ENCODE data around the gene CSNK1G3. TPM values are rescaled to one million over a fixed set of nuclear protein-coding genes. Genes with fewer than 3 reads are reported as not detected.

The CSNK1G3 gene
- polyA plus RNA-seq, 1 donor (not counting 4 experiments of a cell fraction or from before 2014, with no cell fraction given), result 34.0 TPM

DNA sequence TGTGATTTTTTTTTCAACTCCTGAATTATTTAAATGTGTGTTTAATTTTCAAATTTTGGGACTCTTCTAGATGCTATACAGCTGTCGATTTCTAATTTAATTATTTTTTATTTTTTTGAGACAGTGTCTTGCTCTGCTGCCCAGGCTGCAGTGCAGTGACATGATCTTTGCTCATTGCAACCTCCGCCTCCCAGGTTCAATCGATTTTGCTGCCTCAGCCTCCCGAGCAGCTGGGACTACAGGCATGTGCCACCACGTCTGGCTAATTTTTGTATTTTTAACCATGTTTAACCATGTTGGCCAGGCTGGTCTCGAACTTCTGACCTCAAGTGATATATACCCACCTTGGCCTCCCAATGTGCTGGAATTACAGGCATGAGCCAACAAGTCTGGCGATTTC is 28.6 kb downstream of the CSNK1G3 start:
- no peak overlapping the region for H3K9ac ChIP-seq (ENCODE audit: control insufficient read depth, extremely low read depth, insufficient read depth, low read length)
- H3K36me3 ChIP-seq (ENCODE audit: control insufficient read depth in 2 of 2, extremely low read depth in 1 of 2, insufficient read depth in 2 of 2, low read length in 2 of 2), result no peaks in the 10 kb centered on the region
- H3K4me1 ChIP-seq (ENCODE audit: control insufficient read depth, extremely low read depth, insufficient read depth, low read length), result peaks cover 10% of the 10 kb centered on the region
- no peak overlapping the region for H3K27ac ChIP-seq (ENCODE audit: control insufficient read depth, insufficient read depth, low read length)
- peaks cover 8% of the 10 kb centered on the region for H4K20me1 ChIP-seq (ENCODE audit: control insufficient read depth, extremely low read depth, insufficient read depth, low read length)
- dilution Hi-C loops (cut with MboI; ENCODE audit: extremely low pct_ligation_motif_present, low sequenced_read_pairs), result no loop called here
- peaks cover 86% of the 10 kb centered on the region for H3K79me2 ChIP-seq (ENCODE audit: control insufficient read depth, insufficient read depth, low read length)
- FAIRE-seq (no peak), DNase-seq (ENCODE audit: low read depth, low spot score) (no peak)
- H3K9me1 ChIP-seq (ENCODE audit: control insufficient read depth, extremely low read depth, insufficient read depth, low read length), result peaks cover 3% of the 10 kb centered on the region
- H3K4me2 ChIP-seq (ENCODE audit: control insufficient read depth, extremely low read depth, insufficient read depth, low read depth, low read length), result no peak overlapping the region
- no peaks in the 10 kb centered on the region for H3K9me3 ChIP-seq (ENCODE audit: control insufficient read depth, low read depth, low read length)
- no peak overlapping the region for H3K4me3 ChIP-seq (ENCODE audit: control insufficient read depth in 2 of 3, extremely low read depth in 1 of 3, insufficient read depth in 2 of 3, low read depth in 1 of 3, low read length in 3 of 3)
- no peak overlapping the region for H2AFZ ChIP-seq (ENCODE audit: control insufficient read depth, low read length)
- TF ChIP-seq EZH2 (IDR thresholded peaks at IDR 0.05; ENCODE audit: low read length) (no peak), CTCF (optimal IDR thresholded peaks at IDR 0.05 in 1 of 3, IDR thresholded peaks at IDR 0.05 in 1 of 3, conservative IDR thresholded peaks at IDR 0.05 in 1 of 3; ENCODE audit: extremely low read depth in 1 of 3, insufficient read depth in 2 of 3, low read length in 3 of 3) (no peak)
- H3K27me3 ChIP-seq (ENCODE audit: control insufficient read depth, extremely low read depth, insufficient read depth, low read length), result no peaks in the 10 kb centered on the region

DNA sequence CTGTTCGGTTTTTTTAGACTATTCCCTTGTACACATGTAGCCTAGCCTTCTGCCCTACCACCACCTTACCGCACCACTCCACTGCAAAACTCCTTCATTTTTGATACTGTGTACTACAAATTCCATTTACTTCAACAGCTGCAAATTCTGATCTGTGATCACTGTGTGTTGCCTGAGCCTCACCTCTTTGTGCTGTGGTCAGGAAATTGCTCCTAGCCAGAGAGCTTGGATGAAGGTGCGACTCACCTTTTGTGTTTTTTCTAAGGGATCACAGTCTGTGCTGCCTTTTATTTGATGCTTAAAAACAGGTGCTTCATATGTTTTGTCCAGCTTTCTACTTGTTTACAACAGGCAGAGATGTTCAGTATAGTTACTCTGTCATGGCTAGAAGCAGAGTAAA is 31.5 kb downstream of the CSNK1G3 start:
- Histone ChIP-seq H2AFZ (ENCODE audit: control insufficient read depth, low read length) (no peak overlapping the region), H3K9me3 (ENCODE audit: control insufficient read depth, low read depth, low read length) (no peaks in the 10 kb centered on the region), H3K4me2 (ENCODE audit: control insufficient read depth, extremely low read depth, insufficient read depth, low read depth, low read length) (no peak overlapping the region), H3K36me3 (ENCODE audit: control insufficient read depth in 2 of 2, extremely low read depth in 1 of 2, insufficient read depth in 2 of 2, low read length in 2 of 2) (no peaks in the 10 kb centered on the region), H3K9ac (ENCODE audit: control insufficient read depth, extremely low read depth, insufficient read depth, low read length) (no peak overlapping the region), H3K27me3 (ENCODE audit: control insufficient read depth, extremely low read depth, insufficient read depth, low read length) (no peaks in the 10 kb centered on the region), H3K4me3 (ENCODE audit: control insufficient read depth in 2 of 3, extremely low read depth in 1 of 3, insufficient read depth in 2 of 3, low read depth in 1 of 3, low read length in 3 of 3) (no peak overlapping the region), H4K20me1 (ENCODE audit: control insufficient read depth, extremely low read depth, insufficient read depth, low read length) (peaks cover 8% of the 10 kb centered on the region), H3K4me1 (ENCODE audit: control insufficient read depth, extremely low read depth, insufficient read depth, low read length) (peaks cover 10% of the 10 kb centered on the region), H3K79me2 (ENCODE audit: control insufficient read depth, insufficient read depth, low read length) (peaks cover 68% of the 10 kb centered on the region), H3K27ac (ENCODE audit: control insufficient read depth, insufficient read depth, low read length) (no peak overlapping the region), H3K9me1 (ENCODE audit: control insufficient read depth, extremely low read depth, insufficient read depth, low read length) (peaks cover 3% of the 10 kb centered on the region)
- dilution Hi-C loops (cut with MboI; ENCODE audit: extremely low pct_ligation_motif_present, low sequenced_read_pairs), result no loop called here
- TF ChIP-seq EZH2 (IDR thresholded peaks at IDR 0.05; ENCODE audit: low read length) (no peak), CTCF (optimal IDR thresholded peaks at IDR 0.05 in 1 of 3, IDR thresholded peaks at IDR 0.05 in 1 of 3, conservative IDR thresholded peaks at IDR 0.05 in 1 of 3; ENCODE audit: extremely low read depth in 1 of 3, insufficient read depth in 2 of 3, low read length in 3 of 3) (no peak)
- FAIRE-seq (peak; percentile 70), DNase-seq (ENCODE audit: low read depth, low spot score) (no peak)

Measured in keratinocyte (primary cell).